GM20431 (cell line): ENCODE measurements around the gene STRN4.

Source experiments
- in situ Hi-C: fragments of 300-500 bp; cut with MseI, MboI; formaldehyde crosslinking; loops from one replicate; pipeline ENCODE4 v1.15.0; 2020; ENCODE audit warnings: low sequenced_read_pairs; ENCODE audit not compliant: unreplicated experiment

The STRN4 gene

DNA sequence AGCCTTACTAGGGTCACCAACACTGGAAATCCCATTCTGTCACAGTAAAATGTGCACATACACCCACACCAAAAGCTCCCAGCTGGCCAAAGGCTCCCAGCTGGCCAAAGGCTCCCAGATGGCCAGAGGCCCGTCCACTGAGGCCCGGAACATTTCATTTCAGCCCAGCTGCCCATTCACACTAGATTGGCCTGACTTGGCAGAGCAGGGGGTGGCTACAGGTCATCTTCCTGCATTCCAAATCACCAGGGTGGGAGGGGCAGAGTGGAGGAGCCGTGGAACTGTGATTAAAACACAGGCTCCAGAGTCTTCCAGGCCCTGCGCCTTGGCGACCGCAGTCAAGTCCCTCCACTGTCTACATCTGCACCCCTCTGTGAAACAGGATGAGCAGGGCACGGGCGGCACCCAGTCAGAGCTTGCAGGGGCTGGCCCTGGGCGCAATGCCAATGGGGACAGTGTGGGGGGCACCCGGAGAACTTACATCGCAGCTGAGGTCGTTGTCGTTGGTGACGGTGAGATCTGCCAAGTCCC is 19.2 kb downstream of the STRN4 start:
- in situ Hi-C loops = no loop called here

DNA sequence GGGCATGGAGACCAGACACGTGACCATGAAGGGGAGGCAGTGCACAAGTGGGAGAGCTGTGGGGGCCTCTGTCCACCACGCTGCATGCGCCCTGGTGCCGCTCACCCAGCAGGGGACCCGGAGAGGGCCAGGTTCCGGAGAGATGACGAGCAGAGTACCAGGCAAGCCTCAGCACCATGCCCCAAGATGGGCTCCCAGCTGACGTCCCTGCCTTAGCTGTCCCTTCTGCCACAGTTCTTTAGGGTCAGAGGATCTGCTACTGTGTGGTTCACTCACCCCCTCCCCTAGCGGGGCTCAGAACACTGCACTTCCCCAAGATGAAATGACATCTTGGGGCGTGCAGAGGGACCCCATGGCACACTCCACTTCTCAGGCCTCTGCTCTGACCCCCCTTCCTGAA is 19.7 kb downstream of the STRN4 start:
- in situ Hi-C loops = no loop called here

DNA sequence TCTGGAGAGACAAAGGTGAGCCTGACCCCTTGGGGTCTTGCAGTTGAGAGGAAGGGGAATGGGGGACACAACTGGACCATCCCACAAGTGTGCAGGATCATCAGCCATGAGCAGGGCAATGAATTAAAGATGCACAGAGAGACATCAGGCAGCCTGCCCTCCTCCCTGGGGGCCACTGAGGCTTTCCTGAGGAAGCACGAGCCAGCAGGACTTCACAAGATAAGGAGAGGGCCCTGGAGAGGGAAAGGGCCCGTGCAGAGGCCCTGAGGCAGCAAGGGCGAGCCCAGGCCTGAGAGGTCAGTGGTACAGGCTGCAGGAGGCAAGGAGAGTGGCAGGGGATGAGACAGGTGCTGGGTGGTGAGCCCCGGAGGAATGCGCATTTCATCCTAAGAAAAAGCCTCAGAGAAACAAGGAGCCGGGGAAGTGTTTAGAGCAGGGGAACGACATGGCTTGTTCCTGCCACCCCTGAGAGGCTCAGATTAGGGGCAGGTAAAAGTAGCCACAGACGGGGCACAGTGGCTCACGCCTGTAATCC is 20.3 kb downstream of the STRN4 start:
- in situ Hi-C loops = no loop called here

DNA sequence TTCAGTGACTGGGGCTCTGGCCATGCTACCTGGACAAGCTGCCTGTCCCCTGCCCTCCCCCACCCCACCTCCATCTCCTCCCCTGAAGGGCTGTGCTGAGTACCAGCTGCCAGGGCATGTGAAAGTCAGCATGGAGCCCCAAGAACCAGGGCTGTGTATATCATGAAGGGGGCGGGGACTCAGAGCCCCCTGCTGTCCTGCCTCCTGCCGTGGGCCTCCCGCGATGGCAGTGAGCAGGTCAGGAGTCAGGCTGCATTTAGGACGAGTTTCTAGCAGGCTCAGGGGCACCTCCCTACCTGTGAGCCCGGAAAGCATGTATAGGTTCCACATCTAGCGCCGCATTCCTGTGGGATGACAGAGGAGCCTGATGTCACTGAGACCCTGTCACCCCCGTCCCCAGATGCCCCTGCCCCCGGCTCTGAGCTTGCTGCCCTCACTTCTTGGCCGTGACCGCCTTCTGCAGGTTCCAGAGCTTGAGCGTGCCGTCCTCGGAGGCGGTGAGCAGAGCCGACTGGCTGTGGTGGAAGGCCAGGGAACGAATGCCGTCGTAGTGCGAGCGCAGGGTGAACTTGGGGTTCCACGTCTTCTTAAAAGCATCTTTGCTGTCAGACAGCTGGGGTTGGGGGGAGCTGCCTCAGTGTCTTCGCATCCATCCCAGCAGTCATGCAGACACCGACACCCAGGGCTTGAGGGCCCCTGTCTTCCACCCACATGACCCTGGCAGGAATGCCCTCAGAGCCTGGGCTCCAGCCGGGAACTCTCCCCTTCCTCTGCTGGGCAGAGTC is 21.0 kb downstream of the STRN4 start:
- in situ Hi-C loops = no loop called here

DNA sequence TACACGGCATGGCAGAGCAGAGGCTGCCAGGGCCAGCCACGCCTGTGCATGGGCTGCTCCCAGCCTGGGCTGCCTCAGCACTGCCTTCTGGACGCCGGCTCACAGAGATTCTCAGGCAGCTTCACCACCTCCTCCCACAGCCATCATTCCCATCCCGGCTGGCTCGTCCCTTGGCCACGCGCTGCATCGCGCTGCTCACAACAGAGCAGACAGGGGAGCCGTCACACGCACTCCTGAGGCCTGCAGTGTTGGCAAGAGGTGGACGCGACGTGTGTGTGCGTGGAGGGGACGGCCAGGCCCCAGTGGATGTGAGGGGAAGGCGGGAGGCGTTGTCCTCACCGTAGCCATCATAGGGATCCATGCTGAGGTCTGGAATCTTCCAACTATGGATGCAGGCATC is 21.8 kb downstream of the STRN4 start:
- in situ Hi-C loops = no loop called here

DNA sequence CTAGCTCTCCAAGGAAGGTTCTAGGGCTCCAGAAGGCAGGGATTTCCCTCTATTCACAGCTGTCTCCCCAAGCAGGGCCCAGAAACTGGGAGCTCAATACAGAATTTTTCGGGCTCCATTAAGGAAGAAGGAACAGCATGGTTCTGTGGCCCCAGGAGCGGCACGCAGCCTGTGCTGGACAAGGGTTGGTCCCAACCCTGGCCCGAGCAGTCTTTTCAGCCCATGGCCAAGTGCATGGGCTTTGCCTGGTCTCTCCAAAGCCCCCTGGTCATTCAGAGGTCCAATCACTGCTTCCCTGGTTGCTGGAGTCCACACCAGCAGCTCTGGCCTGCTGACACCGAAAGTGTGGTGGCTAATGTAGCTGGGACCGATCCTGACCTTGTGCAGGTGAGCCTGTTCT is 22.8 kb downstream of the STRN4 start:
- in situ Hi-C loops = no loop called here

DNA sequence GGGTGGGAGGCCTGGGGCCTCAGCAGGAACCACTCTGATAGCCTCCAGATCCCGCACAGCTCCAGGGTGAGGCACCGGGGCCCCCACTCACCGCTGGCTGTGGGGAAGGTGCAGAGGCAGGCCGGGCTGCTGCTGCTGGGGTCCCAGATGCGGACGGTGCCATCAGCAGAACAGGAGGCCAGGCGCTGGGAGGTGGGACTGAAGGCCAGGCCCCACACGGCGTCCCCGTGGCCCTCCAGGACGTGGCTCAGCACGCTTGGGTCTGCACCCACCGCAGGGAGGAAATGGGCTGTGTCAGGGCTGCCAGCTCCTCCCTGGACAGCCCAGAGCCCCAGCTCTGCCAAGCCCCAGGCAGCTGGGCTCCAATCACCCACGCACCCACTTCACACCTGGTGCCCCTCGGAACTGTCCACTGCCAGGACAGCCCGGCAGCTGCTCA is 23.2 kb downstream of the STRN4 start:
- in situ Hi-C loops = no loop called here

DNA sequence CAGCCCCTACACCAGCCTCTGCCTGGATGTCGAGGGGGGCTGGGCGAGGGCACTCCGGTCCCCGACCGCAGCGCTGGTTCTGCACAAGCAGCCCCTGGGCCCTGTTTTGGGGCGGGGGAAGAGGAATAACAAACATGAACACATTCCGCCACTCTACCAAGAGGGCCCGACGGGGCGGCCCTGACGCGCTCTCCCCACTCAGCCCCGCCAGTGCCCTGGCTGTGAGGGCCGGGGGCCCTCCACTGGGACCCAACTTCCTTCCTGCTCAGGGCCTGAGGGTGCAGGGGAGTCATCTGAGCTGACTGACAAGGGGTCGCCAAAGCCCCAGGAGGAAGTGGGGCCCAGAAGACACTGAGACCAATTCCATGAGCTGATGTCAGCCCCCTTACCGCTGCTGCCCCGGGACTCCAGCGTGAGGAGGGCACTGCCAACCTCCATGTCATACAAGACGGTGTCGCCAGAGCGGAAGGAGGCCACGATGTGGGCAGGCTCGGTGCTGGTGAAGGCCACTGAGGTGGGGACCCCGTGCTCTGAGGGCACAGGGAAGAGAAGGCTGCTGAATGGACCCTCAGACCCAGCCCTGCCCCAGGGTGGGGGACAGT is 23.7 kb downstream of the STRN4 start:
- in situ Hi-C loops = no loop called here

DNA sequence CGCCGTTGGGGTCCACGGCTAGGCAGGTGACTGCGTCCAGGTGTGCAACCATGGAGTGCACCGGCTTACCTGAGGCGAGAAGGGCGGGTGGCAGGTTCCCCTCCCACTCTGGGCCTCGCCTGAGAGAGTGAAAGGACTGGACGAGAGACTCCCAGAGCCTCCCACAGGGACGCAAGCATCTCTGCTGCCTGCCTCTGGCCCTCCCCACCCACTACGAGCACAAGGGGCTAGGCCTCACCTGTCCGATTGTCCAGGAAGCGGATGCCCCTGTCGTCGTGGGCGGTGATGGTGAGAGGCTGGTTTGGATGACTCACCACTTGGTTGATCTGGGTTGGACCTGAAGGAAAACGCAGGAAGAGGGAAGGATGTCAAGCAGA is 24.3 kb downstream of the STRN4 start:
- in situ Hi-C loops = no loop called here

DNA sequence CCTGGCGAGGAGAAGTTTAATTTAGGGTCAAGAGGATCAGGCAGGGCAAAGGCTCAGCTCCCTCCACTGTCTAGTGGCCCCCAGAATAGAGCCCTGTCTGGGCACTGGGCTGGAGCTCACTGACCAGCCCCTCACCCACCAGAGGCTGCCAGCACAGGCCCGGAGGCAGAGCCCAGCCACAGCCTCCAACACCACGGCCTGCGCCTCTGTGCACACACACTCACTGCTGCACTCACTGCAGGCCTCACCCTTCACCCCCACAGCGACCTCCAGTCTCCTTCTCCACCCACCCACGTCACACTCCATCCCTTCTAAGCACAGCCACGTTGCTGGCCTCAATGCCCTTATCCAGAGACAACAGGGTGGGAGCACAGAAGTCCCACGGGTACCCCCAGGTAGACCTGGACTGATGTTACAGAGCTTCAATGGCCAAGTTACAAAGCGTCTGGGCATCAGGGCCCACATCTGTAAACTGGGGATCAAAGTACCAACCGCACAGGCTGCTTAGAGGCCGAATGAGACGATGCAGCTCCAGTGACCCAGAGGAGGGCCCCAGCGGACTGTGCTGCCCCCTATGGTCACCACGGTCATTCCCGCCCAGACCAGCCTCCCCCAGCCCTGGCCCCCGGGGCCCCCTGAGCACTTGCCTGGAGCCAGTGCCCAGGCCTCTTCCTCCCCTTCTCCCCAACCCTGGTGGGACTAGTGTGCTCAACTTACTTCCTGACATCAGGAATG is 24.8 kb downstream of the STRN4 start:
- in situ Hi-C loops = no loop called here

DNA sequence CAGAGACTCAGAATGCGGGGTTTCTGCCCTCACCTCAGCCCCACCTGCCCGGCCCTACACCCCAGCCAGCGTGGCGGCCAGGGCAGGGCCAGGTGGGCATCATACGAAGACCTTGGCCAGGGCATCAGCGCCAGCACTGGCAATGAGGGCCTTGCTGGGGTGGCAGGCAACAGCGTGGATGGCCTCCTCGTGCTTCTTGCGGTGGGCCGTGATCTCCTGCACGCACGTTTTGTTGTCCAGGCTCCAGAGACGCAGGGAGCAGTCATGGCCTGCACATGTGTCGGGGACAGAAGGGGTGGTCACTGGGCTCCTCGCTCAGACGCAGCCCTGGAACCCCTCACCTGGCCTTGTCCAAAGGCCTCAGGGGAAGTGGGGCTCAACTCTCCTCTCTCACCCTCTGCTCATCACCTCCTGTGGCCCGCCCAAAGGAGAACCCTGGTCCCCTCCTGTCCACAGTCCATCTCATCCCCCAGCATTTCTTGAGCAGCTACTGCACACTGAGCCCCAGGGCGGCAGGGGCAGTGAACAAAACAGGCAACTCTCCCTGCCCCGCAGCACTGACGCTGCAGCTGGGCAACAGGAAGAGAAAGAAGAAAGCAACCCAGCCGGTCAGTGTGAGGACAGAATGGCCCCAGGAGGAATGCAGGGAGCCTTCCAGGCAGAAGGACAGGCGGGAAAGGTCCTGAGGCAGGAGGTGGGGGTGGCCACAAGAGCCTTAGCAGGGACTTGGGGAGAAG is 25.6 kb downstream of the STRN4 start:
- in situ Hi-C loops = no loop called here

DNA sequence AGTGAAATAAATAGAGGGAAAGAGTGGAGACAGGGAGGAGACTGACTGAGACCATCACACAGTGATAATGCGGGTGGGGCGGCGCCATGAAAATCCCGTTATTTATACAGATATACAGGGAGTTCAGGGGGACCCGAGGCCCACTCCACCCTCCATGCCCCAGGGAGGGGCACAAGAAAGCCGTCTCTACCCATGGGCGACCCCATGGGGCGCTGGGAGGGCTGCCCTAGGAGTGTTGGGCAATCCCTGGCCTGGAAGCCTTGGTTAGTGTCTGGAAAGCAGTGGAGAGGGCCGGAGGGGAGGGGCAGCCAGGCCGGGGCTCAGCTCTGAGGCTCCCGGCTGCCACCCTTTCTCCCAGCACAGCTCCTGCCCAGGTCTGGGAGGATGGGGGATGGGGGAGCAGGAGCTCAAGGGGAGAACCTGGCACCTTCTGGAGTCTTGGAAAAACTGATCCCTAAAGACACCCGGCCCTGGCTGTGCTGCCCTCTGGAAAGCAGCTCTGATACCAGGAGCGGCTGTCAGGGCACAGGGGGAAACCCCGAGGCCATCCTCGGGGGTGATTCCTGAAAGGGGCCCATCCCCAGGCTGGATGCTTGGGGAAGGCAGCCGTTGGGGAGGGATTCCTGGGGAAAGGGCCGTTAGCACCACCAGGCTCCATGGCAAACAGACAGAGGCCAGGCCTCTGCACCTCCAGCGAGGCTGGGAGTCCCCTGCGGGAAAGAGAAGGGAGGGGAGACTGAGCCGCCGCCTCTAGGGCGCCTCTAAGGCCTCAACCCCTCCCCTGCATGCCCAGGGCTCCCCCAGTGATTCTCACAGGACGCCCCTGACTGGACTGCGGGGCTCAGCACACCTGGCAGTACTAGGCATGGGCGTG is 26.4 kb downstream of the STRN4 start:
- in situ Hi-C loops = no loop called here

DNA sequence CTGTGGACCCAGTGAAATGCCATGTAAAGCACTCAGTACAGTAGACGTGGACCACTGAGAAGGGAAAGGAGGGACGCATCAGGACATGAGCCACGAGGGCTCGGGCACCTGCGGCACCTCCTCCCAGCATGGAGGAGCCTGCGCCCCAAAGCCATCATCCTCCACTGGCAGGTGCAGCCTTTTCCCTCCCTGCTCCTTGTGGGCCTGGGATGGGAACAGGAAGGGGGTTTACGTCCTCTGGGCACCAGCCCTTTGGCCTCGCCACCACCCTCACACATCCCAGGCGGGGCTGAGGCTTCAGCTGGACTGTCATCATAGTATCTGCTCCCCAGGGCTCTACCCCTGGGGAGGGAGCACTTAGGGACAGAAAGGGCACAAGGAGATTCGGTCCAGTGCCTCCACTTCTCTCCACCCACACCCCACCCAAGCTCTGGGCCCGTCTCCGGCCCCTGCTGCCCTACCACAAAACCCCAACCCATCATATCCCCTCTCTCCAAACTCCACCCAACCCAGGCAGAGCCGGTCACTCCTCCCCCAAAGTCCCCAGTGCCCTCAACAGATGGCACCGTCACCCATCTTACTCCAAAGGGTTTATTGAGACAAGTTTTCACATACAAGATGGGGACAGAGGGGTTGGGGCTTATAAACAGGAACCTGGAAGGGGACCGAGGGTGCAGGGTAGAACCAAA is 27.2 kb downstream of the STRN4 start:
- in situ Hi-C loops = no loop called here

DNA sequence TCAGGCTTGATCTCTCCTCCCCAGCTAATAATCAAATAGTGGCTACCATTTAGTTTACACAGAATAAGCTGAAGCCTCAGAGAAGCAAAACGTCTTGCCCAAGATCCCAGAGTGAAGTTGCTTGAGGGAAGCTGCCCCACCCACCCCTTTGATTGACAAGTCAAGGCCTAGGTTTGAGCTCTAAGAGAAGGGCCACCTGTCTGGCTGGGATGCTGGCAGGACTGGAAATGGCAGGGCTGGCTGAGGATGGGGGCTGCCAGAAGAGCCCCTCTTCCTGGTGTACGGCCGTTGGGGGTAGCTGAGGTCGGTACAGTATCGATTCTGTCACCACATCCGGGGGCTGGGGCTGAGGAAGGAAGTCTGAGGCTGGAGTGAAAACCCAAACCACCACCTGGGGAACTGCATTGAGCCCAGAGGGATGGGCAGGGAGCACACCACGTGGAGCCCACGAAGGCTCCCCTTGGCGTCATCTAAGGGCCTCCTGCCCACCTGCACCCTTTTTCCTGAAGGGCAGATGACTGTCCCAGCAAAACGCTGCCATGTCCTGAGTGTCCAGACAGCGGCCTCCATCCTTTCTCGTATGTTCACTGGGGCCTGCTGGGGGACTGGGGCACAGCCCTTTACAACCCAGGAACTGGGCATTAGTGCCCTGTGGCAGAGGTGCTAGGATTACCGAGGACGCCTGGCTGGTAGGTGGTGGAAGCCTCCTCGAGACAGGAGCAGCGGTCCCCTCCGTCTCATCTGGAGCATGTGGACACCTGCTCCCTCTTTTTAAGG is 27.9 kb downstream of the STRN4 start:
- in situ Hi-C loops = no loop called here

DNA sequence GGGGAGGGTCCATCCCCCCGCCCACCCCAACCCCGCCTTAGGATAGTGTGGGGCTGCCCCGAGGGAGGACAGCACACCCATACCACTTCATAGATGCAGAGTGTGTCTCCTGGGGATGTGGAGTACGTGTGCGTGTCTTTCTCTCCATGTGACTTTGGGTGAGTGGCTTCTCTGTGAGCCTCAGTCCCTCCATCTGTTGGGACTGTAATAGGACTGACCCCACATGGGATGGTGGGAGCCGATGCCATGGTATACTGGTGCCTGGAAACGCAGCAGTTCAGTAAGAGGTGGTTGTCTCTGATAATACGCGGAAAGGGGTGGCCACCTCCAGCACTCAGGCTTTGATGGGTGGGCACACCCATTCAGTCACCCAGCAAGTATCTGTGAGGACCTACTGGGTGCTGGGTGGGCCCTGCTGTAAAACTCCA is 28.5 kb downstream of the STRN4 start:
- in situ Hi-C loops = no loop called here

DNA sequence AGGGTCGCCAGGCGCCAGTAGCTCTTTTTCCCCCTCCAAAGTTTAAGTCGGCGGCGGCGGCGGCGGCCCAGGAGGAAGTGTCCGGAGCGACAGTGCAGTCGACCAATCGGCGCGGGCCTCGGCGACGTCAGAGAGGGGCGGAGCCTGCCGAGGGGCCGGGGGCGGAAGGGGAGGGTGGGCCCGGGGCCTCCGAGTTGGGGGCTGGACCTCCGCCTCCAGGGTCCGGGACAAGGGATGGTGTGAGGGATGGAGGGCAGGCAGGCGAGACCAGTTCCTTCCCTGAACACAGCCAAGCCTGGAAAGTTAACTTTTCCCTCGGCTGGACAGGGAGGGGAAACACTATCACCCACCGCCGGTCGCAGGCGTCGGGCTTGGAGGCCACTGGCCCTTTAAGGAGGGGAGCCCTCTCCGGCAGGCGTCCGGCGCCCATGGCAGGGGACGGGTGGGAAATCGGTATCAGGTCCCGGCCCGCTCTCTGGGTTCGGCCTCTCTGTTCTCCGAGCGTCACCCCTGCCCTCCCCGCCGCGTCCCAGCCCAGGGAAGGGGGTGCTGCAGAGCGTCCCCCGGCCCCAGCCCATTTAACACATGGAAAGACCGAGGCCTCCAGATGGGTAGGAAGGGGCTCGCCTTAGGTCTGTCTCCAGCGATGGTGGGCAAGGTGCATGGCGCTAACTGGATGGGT is 29.1 kb downstream of the STRN4 start, which contains the start of gene PRKD2:
Gene PRKD2, minus strand, starts transcription at position 81 of the 682 bp plus-strand sequence. CDS start 744 bp downstream, outside the sequence.
- in situ Hi-C loops = no loop called here

DNA sequence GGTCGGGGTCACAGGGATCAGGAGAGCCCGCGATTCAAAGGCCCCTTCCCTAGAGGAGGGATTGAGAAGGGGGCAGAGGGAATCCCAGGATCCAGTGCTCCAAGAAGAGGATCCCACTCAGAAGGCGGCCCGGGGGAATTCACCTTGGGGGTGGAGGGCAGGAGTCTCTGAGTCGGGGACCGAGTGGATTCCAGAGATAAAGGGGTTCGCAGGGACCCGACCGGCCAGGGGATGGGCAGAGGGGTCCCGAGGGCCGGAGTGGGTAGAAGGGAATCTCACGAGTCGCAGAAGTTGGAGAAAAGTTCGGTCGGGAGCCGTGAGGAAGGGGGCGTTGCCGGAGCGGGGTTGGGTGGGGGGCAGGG is 29.6 kb downstream of the STRN4 start:
- in situ Hi-C loops = no loop called here
